GM19023 (cell line): ENCODE results near the gene PAAF1.
"Not testable (repeated sequence)": the region's sequence is repeated elsewhere in the genome, so short reads cannot be mapped to it uniquely, and the experiment has no call there.

ENCODE experiments used
- ATAC-seq: cut with Tn5 transposase; IDR thresholded peaks from one replicate; pipeline ENCODE4 v1.9.1; 2021; ENCODE audit warnings: mild to moderate bottlenecking, moderate library complexity; ENCODE audit not compliant: unreplicated experiment

The PAAF1 gene

DNA sequence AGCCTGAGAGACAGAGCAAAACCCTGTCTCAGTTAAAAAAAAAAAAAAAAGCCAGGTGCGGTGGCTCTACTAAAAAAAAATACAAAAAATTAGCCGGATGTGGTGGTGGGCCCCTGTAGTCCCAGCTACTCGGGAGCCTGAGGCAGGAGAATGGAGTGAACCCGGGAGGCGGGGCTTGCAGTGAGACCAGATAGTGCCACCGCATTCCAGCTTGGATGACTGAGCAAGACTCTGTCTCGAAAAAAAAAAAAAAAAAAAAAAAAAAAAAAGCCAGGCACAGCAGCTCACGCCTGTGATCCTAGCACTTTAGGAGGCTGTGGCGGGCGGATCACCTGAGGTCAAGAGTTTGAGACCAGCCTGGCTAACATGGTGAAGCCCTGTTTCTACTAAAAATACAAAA is 3.6 kb downstream of the PAAF1 start:
- not testable (repeated sequence) for ATAC-seq

DNA sequence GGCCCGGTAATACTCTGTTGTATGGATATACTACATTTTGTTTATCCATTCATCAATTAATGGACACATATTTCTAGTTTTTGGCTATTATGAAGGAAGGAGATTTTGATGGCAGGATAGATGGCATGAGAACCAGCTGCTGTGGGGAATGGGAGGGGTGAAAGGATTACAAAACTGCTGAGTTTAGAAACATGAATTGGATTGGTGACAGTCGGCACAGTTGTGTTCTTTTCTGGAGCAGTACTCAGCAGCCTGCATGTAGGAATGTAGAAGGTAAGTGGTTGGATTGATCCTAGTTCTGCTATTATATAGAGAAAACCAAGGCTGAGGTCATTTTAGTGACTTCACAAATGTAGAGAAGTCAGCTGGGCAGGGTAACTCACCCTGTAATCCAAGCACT is 7.1 kb downstream of the PAAF1 start:
- ATAC-seq = no peak

DNA sequence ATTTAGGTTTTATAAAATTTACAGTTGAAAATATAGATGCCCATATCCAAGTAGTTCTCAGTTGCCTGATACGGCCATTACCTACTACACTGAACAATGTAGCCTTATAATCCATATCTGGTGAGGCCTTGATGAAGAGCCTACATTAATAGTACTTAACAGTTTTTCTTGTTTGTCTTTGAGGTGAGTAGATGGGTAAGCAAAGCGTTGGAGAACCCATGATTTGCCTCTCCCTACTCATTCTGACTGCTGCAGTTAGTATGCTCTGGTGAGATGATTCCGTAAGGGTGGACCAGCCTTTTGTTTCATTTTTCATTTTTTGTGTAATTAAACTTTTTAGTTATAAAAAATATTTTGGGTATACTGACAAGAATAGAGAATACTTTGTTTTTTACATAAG is 11.4 kb downstream of the PAAF1 start:
- ATAC-seq = no peak

DNA sequence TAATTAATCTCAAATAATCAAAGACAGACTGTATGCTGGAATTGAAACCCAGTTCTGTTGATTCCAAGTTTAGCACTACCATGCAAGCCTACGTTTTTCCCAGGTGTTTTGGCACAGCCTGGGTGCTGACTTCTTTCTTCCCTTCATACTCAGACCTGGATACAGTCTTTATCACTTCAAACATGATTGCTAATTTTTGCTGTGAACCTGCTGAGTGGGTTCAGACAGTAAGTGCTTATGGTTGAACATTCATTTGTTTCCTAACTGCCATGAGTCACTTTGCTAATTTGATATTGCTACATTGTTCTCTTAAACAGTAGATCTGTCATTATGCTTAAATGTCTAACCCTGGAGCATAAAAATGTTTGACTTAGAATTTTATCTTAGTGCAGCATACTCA is 12.2 kb downstream of the PAAF1 start:
- no peak for ATAC-seq

DNA sequence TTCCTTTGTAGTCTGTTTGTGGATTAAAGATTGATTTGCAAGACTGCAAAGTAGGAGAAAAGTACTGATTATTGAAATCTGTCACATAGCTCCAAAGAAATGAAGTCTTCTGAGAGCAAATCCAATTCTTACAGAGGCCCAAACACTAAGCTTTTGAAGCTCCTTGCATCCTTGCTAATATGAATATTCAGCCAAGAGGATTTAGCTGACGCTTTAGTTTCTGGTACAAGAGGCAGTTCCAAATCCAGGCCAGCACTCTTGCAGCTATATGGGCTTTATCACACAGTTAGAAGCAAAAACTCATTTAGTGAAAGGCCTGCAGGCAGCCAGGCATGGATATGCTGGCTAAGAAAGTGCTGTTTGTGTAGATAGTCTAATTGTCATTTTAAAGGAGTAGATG is 12.7 kb downstream of the PAAF1 start:
- ATAC-seq = no peak

DNA sequence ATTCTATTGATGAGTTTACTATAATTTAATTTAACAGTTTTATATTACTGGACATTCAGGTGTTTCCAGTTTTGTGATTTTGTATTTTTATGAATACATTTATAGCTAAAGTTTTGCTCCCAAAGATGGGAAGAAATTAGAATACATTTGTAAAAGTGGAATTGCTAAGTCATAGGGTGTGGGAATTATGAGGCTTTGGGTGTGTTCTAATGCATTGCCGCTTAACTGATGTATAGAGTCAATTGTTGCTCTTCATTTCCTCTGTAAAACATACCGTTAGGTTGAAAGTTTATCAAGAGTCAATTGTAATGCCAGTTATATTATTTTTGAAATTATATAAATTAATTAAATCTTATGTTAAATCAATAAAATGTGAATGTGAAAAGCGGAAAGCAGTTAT is 16.2 kb downstream of the PAAF1 start:
- ATAC-seq = no peak

DNA sequence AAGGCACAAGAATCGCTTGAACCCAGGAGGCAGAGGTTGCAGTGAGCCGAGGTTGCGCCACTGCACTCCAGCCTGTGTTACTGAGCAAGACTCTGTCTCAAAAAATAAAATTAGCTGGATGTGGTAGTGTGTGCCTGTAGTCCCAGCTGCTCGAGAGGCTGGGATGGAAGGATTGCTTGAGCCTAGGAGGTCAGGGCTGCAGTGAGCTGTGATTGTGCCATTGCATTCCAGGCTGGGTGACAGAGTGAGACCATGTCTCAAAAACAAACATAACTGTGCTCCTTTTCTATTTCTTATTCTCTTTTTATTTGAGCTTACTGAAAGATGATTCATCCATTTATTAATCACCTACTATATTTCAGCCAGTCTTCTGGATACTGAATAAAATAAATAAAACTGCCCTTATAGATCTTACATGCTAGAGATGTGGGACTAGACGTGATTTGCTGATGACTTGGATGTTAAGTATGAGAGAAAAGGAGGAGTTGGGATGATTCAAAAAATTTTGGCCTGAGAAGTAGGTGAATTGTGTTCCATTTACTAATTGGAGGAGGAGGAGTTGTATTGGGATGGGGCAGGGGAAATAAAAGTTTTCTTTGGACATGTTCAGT is 18.0 kb downstream of the PAAF1 start:
- no peak for ATAC-seq

DNA sequence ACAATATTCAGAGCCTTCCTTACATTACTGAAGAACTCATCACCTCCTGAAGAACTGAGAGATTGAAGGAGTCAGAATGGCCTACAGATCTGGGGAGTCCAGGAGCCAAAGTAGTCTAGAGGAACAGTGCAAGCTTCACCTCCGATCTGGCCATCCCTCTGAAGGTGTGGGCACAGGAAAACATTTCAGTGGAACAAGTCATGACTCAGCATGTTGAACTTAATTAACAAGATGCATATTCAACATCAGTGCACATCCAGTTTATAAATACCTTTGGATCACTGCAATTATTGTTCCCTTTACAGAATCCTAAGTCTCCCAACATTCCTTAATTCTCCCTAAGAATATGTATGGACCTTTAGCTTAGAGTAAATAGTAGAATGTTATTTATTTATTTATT is 25.5 kb downstream of the PAAF1 start:
- no peak for ATAC-seq

DNA sequence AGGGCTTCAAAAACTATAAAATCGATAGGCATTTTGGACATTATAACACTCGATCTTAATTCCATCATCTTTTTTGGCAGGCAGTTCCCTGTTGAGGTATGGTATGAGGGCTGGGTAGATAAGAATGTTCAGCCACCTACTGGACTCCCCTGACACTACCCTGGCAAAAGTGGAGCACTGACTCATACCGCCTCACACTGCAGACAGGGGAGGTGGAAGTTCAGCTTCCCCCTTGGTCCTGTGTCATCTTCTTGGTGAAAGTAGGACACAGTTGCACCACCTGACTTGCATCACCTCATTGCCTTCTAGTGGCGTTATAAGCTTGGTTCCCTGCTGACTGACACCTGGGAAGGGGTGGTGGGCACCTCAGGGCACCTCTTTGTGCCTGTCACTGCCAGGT is 30.4 kb downstream of the PAAF1 start:
- ATAC-seq = no peak

DNA sequence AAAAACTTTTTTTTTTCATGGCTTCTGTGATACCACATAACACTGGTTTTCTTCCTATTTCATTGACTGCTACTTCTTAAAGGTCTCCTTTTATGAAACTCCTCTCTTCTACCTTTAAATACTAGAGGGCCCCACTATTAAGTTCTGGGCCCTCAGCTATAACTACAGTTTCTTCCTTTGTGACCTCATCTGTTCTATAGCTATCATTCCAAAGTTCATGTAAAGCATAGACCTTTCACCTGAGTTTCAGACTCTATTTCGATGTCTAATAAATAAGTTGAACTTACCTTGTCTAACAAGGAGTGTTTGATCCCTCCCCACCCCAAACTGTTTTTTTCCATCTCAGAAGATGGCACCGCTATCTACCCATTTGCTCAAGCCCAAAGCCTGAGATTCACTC is 35.2 kb downstream of the PAAF1 start:
- no peak for ATAC-seq

DNA sequence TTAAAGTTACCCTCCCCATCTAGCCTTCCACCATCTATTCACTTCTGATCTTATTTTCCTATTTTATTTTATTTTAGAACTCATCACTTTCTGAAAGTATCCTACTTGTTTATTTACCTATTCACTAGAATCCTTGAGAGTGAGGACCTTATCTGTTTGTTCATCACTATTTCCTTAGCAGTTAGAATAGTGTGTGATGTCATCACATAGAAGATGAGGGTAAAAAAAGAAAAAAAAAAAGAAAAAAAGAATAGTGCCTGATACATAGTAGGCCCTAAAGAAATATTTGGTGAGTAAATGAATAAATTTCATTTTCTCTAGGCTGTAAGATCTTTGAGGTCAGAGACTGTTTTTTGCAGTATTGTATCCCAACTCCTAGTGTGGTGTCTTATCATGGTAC is 36.7 kb downstream of the PAAF1 start:
- no peak for ATAC-seq

DNA sequence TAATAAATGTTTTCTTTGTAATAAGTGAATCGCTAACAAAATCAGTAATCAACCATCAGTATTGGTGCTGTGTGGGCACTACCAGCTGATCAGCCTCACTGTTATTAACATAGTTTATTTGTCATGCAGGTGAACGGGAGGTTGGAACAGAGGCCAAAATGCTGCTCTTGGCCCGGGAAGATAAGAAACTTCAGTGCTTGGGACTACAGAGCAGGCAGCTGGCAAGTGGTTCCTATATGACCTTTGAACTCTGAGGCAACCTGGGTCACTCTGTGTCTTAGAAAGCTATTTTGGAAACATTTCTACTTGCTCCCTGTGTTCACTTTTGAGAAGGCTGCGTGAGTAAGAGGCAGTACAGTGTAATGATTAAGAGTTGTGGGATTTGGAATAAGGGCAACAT is 37.5 kb downstream of the PAAF1 start:
- no peak for ATAC-seq

DNA sequence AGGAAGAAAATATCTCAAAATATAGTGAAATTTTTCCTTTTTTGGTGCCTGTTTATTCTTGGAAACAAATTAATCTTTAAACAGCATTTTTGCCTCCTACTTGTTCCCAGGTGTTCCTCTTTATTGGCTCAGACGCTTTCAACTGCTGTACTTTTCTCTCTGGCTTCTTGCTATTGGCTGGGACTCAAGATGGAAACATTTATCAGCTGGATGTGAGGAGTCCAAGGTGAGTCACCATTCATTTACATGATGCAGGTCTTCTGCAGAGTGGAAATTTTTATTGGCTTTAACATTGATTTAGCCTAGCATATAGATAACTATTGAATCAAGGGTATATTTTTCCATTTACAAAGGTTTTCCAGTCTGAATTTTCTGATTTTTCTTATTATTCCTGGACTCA is 39.6 kb downstream of the PAAF1 start:
- ATAC-seq = no peak

DNA sequence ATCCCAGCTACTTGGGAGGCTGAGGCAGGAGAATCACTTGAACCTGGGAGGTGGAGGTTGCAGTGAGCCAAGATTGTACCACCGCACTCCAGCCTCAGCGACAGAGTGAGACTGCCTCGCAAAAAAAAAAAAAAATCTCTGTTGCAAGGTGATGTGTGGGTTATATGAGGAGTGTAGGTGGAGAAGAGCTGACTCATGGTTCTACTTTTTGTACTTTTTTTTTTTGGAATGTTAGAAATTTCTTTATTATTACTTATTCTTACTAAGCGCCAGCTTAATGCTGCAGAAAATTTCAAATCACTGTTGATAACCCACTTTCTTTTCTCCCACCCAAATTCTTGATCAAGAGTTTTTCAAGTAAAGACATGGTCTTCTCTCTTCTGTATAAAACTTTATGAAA is 44.4 kb downstream of the PAAF1 start:
- ATAC-seq = no peak

DNA sequence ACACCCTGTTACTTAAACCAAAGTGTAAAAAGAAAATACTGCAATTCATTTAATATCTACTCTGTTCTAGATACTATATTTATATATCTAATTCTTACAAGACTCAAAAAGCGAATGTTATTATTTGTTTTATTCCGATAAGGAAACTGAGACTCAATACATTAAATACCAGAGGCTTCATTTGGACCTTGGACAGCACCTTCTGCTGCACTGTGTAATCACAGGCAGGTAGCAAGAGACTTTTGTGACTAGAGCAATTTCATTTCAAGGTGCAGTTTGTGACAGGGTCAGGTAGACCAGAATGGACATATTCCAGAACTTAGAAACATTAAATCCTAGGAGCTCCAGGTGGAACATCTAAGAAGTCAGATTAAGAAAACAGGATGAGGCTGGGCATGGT is 52.6 kb downstream of the PAAF1 start:
- ATAC-seq = no peak

DNA sequence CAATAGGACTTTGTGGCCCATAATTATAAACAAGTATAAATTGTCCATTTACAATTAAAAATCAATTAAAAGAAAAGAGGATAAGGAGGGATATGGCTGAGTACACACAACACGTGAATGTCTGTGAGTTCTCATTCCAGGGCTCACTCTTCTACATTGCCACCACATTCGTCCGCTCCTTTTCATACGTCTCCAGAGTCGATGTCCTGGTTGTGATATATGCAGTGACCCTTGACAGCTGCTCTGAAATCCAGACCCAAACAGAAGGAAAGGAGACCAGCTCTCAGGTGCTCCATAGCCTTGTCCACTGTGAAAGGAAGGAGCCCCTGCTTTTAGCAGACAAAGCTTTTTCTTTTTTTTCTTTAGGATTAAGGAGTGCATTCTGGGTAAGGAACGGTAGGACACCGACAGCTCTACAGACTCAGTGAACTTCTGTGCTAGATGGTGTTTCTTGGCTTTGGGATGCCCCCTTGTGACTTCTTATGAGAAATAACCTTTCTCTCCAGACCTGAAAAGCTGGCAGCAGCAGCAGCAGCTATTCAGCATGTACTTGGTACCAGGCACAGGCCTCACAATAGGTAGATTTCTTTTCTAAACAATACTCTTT is 54.3 kb downstream of the PAAF1 start:
- ATAC-seq = no peak

DNA sequence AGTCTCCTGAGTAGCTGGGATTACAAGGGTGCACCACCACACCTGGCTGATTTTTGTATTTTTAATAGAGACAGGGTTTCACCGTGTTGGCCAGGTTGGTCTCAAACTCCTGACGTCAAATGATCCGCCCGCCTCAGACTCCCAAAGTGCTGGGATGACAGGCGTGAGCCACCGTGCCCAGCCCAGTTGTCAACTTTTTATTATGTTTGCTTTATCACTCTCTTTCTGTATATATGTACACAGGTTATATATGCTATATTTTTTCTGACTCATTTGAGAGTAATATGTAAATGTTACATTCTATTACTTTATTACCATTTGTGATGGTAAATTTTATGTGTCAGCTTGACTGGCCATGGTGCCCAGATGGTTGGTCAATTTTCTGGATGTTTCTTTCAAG is 55.2 kb downstream of the PAAF1 start:
- no peak for ATAC-seq

DNA sequence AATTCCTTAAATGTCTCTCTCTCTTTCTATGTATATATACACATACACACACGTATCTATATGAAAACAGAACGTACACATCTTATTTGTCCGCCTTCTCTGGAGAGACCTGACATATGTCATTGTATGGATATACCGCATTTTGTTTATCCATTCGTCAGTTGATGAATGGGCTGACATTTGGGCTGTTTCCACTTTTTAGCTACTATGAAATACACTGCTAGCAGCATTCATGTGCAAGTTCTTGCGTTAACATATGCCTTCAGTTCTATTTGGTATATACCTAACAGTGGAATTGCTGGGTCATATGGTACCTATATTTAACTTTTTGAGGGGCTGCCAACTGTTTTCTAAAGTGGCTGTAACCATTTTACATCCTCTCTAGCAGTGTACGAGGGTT is 56.0 kb downstream of the PAAF1 start:
- no peak for ATAC-seq

DNA sequence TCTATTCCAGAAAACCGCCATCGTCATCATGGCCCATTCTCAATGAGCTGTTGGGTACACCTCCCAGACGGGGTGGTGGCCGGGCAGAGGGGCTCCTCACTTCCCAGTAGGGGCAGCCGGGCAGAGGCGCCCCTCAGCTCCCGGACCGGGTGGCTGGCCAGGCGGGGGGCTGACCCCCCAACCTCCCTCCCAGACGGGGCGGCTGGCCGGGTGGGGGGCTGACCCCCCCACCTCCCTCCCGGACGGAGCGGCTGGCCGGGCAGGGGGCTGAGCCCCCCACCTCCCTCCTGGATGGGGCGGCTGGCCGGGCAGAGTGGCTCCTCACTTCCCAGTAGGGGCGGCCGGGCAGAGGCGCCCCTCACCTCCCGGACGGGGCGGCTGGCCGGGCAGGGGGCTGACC is 59.2 kb downstream of the PAAF1 start:
- not testable (repeated sequence) for ATAC-seq

DNA sequence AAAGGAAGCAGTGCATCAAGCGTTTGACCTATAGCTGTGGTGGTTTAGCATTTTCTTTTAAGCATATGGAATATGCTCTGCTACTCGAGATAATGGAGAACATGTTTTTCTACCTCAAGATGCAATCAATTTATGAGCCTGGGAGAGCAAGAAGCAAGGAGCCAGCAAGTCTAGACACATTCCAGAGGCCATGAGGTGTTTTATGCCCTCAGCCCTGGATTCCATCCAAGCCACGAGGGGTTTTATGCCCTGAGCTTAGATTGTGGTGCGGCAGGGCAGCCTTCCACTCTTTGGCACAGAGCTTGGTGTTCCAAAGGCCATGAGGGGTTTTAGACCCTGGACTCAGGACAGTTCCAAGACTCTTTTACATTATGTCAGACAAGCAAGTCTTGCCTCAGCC is 62.3 kb downstream of the PAAF1 start:
- no peak for ATAC-seq

DNA sequence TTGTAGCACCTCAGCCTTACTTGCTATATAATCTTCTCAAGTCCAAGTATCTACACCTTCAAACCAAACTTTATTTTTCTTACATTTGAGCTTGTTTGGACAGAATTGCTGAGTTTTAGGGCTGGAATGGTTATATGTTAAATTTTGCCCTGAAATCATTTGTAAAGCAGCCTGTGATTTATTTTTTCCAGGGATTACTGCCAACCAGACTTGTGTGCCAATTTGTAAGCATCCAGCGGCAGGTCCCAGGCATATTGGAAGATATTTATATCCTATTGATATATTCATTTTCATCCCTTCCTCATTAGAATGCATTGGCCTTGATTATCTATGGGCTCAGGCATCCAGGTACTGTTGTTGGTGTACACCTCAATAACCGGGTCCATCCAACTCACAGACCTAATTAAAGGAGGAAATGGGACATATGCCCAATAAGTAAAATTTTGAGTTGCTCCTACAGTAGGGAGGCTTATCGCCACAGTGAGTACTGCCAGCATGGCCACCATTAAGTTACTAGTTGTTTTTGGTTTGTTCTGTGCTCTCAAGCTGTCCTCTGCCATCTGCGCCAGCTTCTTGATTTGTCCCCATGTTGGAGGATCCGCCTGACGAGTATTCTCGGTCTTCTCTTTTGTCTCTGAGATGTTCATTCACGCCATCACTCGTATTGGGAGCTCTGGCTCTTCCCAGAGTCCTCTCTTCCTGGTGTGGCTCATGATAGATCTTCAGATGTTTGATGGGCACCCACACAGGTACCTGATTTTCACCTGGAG is 64.2 kb downstream of the PAAF1 start:
- ATAC-seq = no peak

DNA sequence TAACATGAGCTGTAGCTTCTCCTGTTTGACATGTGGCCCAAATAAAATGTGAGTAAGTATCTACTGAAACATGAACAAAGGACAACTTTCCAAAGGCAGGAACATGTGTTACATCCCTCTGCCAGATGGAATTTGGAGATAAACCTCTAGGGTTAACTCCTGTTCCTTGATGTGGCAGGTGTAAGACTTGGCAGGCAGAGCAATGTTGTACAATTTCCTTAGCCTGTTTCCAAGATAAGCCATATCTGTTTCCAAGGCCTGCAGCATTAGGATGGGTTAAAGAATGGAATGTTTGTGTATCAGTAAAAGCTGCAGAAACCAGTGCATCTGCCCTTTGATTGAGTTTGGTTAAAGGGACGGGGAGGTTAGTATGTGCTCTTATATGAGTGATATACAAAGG is 65.2 kb downstream of the PAAF1 start:
- no peak for ATAC-seq

DNA sequence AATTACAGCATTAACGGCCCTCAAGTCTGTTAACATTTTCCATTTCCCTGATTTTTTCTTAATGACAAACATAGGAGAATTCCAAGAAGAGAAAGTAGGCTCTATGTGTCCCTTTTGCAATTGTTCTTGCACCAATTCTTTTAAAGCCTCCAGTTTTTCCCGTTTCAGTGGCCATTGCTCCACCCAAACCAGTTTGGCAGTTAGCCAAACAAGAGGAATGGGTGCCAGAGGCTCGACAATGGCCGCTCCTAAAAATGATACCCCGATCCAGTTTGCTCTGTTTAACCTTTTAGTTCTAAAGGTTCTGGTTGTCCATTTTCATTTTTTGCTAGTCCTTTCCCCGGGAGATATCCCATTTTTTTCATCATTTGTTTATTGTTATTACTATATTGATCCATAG is 67.3 kb downstream of the PAAF1 start:
- ATAC-seq = no peak
